ENCODE data around the gene GPR146.
A peak's percentile ranks its signal among the peaks of the same experiment; 100 is the strongest.
"Not testable (repeated sequence)": the region's sequence is repeated elsewhere in the genome, so short reads cannot be mapped to it uniquely, and the experiment has no call there.

Gene GPR146

GRCh38 chr7:1044189-1045068, at the start of gene GPR146:
Gene GPR146 (plus strand): TSS chr7:1044546. CDS start chr7:1057516, 12,970 bp downstream.
- peak; percentile 86 to 93 for DNase-seq (ENCODE audit: extremely low read depth in 1 of 2, low read depth in 1 of 2)

- DNase-seq (ENCODE audit: extremely low read depth in 1 of 2, low read depth in 1 of 2), result no peak
Observed at GRCh38 chr7:994592-995308, 49.6 kb upstream of the GPR146 start.

GRCh38 chr7:995571-995970, 48.8 kb upstream of the GPR146 start:
- DNase-seq (ENCODE audit: extremely low read depth in 1 of 2, low read depth in 1 of 2), result no peak

- no peak for DNase-seq (ENCODE audit: extremely low read depth in 1 of 2, low read depth in 1 of 2)
Observed at GRCh38 chr7:996079-996872, 48.1 kb upstream of the GPR146 start.

GRCh38 chr7:997404-998395, 46.6 kb upstream of the GPR146 start:
- no peak for DNase-seq (ENCODE audit: extremely low read depth in 1 of 2, low read depth in 1 of 2)

GRCh38 chr7:999149-999879, 45.0 kb upstream of the GPR146 start:
- DNase-seq (ENCODE audit: extremely low read depth in 1 of 2, low read depth in 1 of 2), result no peak

GRCh38 chr7:999941-1000935, 44.1 kb upstream of the GPR146 start:
- DNase-seq (ENCODE audit: extremely low read depth in 1 of 2, low read depth in 1 of 2), result no peak

- not testable (repeated sequence) for DNase-seq (ENCODE audit: extremely low read depth in 1 of 2, low read depth in 1 of 2)
Observed at GRCh38 chr7:1001069-1001770, 43.1 kb upstream of the GPR146 start.

GRCh38 chr7:1002026-1002425, 42.3 kb upstream of the GPR146 start:
- DNase-seq (ENCODE audit: extremely low read depth in 1 of 2, low read depth in 1 of 2), result not testable (repeated sequence)

- not testable (repeated sequence) for DNase-seq (ENCODE audit: extremely low read depth in 1 of 2, low read depth in 1 of 2)
Observed at GRCh38 chr7:1002445-1002844, 41.9 kb upstream of the GPR146 start.

GRCh38 chr7:1004018-1004852, 40.1 kb upstream of the GPR146 start:
- DNase-seq (ENCODE audit: extremely low read depth in 1 of 2, low read depth in 1 of 2), result no peak

GRCh38 chr7:1005303-1005702, 39.0 kb upstream of the GPR146 start:
- no peak for DNase-seq (ENCODE audit: extremely low read depth in 1 of 2, low read depth in 1 of 2)

- DNase-seq (ENCODE audit: extremely low read depth in 1 of 2, low read depth in 1 of 2), result no peak
Observed at GRCh38 chr7:1007901-1008300, 36.4 kb upstream of the GPR146 start.

GRCh38 chr7:1008733-1009363, 35.5 kb upstream of the GPR146 start:
- DNase-seq (ENCODE audit: extremely low read depth in 1 of 2, low read depth in 1 of 2), result no peak

- no peak for DNase-seq (ENCODE audit: extremely low read depth in 1 of 2, low read depth in 1 of 2)
Observed at GRCh38 chr7:1009747-1010146, 34.6 kb upstream of the GPR146 start.

GRCh38 chr7:1010226-1010625, 34.1 kb upstream of the GPR146 start:
- DNase-seq (ENCODE audit: extremely low read depth in 1 of 2, low read depth in 1 of 2), result no peak
